Frontal cortex (tissue), 4 donors: ENCODE measurements around the gene PPARG. TPM values are rescaled to one million over a fixed set of nuclear protein-coding genes. Genes with fewer than 3 reads are reported as not detected.
A peak's percentile ranks its signal among the peaks of the same experiment; 100 is the strongest.
"Not testable (repeated sequence)": the region's sequence is repeated elsewhere in the genome, so short reads cannot be mapped to it uniquely, and the experiment has no call there.

ENCODE experiments used
- DNase-seq, 2 donors: peaks; one replicate each; pipeline ENCODE4 v3.0.0; 2012; ENCODE audit warnings: low spot score in 2 of 2
- FAIRE-seq: peaks from 2 replicates; lab custom pipeline; 2012; peaks lifted over from hg19 to GRCh38; lab: Jason Lieb, UNC
- small RNA-seq: library from RNA; depleted of rRNA; stranded (forward); fragments of <200 nt; gene quantifications from one replicate; pipeline ENCODE3, GENCODE V24; 2014
- total RNA-seq: library from RNA; depleted of rRNA; stranded (reverse); fragments of >200 nt; gene quantifications from one replicate; pipeline ENCODE4 v1.2.3, GENCODE V29; 2014
- donor health status: control.
- donor health status: control.
- donor health status: control.

PPARG gene
- total RNA-seq, 1 donor from 2014 or later: 1.2 TPM

DNA sequence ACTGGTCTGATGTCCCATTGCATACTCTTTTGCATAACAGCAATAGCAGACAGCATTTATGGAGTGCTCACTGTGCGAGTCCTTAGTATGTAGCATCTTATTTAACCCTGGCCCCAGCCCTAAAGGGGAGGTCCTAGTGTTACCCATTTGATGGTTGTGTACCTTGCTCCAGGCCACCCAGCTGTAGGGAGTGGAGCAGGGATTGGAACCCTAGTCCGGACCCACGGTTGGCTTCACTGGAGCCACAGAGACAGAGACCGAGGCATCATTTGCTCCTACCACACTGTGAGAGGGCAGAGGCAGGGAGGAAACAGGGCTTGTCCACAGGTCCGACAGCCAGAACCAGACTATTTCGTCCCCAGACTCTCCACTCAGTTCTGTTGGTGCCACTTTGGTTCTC is 179.4 kb downstream of the PPARG start:
- DNase-seq: no peak
- FAIRE-seq: no peak

DNA sequence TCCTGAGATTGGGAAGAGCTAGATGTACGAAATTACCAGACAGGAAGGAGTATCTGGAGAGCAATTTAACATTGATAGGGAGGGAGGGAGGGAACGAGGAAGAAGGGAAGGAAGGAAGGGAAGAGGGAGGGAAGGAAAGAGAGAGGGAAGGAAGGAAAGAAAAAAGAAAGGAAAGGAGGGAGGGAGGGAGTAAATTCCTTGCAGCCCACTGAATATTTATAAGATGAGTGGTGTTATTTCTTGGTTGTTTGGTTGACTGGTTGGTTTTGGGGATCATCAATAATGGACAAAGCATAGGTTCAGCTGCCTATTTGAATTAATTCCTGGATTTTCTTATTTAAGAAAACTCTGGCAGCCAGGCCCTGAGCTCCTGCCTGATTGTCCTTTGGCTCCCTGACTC is 179.9 kb downstream of the PPARG start:
- DNase-seq (no peak), FAIRE-seq (no peak)

DNA sequence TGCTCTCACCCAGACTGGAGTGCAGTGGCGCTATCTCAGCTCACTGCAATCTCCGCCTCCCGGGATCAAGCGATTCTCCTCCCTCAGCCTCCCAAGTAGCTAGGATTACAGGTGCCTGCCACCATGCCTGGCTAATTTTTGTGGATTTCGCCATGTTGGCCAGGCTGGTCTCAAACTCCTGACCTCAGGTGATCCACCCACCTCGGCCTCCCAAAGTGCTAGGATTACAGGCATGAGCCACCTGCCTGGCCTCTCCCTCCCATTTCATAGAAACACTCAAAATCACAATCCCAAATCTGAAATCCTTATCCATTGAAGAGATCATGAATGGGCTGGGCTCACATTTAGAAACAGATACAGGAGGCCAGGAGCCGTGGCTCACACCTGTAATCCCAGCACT is 180.4 kb downstream of the PPARG start:
- not testable (repeated sequence) for DNase-seq, FAIRE-seq

DNA sequence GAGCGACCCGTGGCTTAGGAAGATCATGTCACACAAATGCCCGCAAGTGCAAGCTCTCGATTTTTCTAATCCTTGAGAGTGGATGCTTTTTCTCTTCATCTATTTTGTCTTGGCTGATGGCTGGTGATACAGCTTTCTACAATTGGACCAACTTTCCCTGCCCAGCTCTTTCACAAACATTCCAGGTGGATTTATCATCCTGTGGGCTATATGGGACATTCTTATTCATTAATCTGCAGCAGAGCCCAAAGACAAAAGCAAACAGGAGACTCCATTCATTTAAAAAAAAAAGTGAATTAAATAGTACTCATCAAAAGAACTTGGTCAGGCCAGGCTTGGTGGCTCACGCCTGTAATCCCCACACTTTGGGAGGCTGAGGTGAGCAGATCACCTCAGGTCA is 181.2 kb downstream of the PPARG start:
- DNase-seq (no peak), FAIRE-seq (no peak)

DNA sequence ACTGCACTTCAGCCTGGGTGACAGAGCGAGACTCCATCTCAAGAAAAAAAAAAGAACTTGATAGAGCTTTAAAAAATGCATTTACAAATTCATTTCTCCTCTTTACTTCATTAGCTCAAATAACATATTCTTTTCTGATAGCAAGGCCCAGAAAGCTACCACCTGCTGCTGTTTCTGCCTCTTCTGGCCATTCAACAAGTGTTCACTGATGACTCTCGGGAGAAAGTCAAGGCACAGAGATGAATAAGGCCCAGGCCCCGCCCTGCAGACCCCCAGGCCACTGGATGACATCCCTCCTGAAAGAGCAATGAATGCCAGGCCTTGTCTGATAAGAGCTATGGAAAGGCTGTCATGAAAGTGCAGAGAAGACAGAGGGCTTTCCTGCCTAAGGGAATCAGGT is 181.8 kb downstream of the PPARG start:
- no peak for DNase-seq
- no peak for FAIRE-seq

DNA sequence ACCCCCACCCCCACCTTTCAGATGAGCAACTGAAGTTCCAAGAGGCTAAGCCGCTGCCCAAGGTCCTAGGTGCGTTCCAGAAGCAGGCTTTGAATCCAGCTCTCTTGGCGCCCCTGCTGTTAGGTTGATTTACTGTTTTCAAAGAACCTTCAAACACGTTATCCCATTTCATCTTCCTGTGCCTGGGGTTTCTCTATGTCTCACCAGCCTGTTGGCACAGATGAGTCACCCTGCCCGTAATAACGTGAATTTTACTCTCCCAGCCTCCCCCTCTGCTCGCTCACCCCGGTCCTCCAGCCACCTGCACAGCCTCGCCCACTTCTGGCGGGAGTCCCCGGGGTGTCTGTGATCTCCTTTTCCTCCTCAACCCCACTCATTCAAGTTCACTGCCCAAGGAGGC is 182.4 kb downstream of the PPARG start:
- DNase-seq (no peak), FAIRE-seq (no peak)

DNA sequence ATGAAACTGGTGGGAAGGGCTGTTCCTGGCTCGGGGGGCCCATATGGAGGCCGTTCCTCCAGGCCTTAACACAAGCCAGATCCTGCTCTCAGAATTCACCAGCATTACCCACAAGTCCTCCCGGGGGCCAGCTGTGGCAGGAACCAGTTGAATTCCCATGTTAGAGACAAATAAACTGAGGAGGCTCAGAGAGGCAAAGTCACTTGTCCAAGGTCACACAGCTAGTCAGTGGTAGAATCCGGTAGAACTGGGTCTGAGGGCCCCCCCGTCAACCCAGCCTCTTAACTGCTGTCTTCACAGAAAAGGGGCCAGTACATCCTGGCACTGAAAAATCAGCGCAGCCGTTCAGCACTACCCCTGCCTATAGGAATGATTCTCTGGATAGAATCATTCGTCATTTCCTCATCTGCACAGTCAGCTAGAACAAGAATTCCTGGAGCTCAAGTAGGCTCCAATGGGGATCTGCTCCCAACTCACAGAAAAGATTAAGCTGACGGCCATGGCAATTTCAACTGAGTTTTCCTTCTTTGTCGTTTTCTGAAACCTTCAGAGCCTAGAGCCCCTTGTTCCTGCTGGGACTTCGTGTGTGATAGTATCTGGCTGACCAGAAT is 183.2 kb downstream of the PPARG start:
- DNase-seq: no peak
- FAIRE-seq: no peak

DNA sequence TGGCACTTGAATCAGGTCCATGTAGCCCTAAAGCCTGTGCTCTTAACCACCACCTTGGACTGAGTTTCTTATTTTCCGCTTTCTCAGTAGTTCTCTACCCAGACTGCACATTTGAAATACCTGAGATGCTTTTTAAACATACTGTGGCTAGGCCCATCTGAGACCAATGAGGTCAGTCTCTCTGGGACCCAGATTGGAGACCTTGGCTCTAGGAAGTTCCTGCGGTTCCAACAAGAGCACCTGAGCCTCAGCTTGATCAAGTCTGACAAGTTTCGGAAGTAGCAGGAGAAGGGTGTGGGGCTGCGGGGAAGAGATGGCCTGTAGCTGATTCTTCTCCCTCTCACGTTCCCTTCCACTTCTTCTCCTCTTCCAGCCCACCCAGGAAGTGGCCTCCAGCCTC is 183.9 kb downstream of the PPARG start:
- DNase-seq (no peak), FAIRE-seq (no peak)

DNA sequence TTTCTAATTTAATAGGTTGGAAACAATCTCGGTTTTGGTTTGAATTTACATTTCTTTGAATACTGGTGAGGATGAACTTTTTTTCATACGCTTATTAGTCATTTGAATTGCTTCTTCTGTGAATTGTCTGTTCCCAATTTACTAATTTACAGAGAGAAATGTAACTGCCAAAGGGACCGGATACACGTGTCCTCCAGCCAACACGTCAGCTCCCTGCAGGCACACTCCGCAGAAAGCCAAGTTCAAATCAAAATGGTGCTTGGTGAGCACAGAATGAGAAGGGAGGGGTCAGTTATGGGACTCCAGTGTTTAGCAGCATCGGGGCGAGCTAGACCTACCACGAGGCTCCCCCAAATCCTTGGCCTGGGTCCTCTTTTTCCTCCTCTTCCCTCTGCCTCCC is 184.6 kb downstream of the PPARG start:
- no peak for DNase-seq
- no peak for FAIRE-seq

DNA sequence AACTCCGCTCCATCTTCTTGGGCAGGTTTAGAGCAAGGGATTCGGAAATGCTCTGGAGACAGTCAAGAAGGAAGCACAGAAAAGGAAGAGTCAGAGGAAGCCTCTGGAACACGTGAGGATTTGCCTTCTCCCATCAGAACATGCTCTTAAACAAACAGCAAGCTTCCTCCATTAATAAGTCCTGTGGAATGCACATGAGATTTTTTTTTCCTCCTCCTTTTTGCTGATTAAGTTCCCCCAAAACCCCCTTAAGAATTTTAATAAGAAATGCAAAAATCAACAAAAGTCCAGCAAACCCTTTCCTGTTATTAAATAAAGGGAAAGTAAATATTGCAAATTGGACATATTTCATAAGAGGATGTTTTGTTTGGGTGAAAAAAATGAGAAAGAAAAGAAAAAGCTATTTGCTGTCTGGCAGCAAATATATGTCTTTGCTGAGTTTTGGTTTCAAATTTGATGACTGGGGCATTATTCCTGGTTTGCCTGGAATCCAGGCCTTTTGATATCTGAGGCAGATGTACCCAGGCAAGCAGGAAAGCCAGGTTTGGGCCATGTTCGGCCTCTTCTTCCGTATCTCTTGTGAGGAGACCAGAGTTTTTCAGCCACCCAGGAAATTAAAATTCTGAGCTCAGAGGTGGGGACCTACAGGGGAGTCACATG is 187.5 kb downstream of the PPARG start:
- FAIRE-seq (no peak), DNase-seq (no peak)

DNA sequence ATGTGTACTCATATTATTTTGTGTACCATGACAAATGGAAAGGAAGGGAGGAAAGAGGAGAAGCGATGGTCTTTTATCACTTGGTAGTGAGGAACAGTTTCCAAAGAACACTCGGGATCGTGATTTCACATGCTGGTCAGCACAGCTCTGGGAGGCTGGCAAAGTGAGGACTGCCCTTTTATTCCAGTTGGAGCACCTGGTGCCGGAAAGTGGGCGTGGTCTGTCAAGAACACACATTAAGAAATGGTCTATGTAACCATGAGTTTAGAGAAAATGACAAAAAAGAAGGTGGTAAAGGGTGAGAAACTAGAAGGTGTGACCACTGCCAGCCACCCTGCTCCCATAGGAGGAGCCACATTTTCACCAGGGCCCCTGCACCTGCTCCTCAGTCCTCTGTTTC is 188.4 kb downstream of the PPARG start:
- DNase-seq: no peak
- FAIRE-seq: no peak

DNA sequence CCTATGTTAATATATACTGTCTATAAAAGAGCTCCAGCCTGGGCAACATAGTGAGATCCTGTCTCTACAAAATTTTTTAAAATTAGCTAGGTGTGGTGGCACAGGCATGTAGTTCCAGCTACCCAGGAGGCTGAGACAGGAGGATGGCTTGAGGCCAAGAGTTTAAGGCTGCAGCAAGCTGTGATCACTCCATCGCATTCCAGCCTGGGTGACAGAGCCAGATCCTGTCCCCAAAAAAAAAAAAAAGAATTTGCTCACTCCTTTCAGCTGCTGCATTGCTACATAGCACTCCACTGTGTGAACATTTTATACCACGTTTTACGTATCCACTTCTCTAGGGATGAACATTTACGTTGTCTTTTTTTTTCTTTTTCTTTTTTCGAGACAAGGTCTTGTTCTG is 189.5 kb downstream of the PPARG start:
- FAIRE-seq (no peak), DNase-seq (no peak)

DNA sequence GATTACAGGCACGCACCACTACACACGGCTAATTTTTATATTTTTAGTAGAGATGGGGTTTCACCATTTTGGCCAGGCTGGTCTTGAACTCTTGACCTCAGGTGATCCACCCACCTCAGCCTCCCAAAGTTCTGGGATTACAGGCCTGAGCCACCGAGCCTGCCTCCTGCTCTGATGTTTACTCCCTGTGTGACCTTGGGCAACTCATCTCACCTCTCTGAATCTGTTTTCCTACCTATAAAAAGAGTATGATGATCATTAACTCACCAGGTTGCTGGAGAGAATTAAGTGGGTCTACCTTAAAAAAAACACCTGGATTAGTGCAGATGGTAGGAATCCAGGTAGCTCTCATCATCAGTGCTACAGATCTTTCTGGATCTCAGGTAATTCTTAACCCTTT is 190.3 kb downstream of the PPARG start:
- FAIRE-seq, DNase-seq: not testable (repeated sequence)

DNA sequence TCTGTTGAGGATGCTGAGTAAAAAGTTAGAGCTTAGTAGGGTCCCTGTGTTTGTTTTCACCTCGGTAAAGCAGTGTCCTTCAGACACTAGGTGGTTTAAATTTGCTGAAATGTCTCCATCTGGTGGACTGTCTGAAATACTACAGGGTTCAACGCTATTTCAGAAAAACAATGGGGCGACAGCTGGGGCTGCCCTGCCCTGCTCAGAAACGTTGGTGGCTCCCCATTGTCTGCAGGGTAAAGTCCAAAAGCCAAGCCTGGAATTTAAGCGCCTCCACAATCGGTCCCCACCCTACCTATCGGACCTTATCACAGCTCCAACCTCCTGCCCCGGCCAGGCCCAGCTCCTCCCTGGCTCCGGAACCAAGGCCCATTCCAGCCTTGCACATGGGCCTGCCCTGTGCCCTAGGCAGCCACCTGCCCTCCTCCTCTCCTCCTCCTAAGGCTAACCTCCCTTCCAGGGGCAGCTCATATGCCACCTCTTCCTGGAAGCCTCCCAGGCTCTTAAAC is 191.1 kb downstream of the PPARG start:
- FAIRE-seq (no peak), DNase-seq (peak; percentile 42 to 63)

DNA sequence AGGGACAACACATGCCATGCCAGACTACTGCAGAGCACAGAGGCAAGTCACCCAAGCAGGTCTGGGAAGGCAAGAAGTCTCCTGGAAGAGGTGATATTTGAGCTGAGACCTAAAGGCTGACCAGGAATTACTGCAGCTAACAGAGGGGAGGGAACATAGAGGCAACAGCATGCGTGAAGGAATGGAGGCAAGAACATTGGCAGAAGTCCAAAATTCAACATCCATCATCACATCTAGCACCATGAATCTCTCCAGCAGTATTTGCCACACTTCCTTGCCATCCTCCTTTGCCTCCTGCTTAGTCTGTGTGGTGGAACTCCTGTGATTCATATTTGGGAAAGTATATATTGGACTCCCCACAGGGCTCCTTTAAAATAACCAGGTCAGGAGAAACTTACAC is 194.5 kb downstream of the PPARG start:
- no peak for FAIRE-seq
- DNase-seq: no peak

DNA sequence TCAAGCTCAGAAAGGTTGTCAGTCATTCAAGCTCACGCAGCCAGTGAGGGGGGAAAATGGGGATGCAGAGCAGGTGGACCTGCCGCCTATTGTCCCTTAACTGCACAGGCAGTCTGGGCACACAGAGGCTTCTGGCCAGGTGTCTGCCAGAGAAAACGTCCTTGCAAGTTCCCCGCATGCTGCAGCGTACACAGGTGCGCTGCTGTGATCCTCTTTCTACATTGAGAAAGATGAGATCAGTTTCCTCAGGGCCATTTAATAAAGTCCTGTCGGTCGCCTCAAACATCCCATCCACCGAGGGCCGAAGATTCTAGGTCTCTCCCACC is 195.0 kb downstream of the PPARG start:
- no peak for DNase-seq
- FAIRE-seq: no peak

Small RNA genes lying within 50 kb of the gene (small RNA-seq; reads per million reads assigned to genes)
- gene AC091492.1: not detected

Other genes starting within 250 kb of the PPARG start
- gene TIMP4, start 130.2 kb upstream of the PPARG start, total RNA-seq: 3.3 TPM
- gene TSEN2, start 195.4 kb downstream of the PPARG start, total RNA-seq: 39.5 TPM